H9 (cell line): ENCODE measurements around the gene LIMA1. TPM values are rescaled to one million over a fixed set of nuclear protein-coding genes. Genes with fewer than 3 reads are reported as not detected.

Source experiments
- DNase-seq: peaks from one replicate; pipeline ENCODE4 v3.0.0-alpha.2; 2017
- H2AFZ ChIP-seq: one replicate; pipeline ENCODE4 v1.6.1; 2013; ENCODE audit warnings: mild to moderate bottlenecking, low read length, control low read depth, moderate library complexity
- H2AK5ac ChIP-seq: 2 replicates; pipeline ENCODE4 v1.6.1; 2013; ENCODE audit warnings: low read length, control low read depth, mixed read lengths; ENCODE audit not compliant: insufficient read length
- H2BK120ac ChIP-seq: one replicate; pipeline ENCODE4 v1.6.1; 2013; ENCODE audit warnings: low read depth, mild to moderate bottlenecking, low read length, control low read depth, inconsistent platforms; ENCODE audit not compliant: poor library complexity, severe bottlenecking
- H2BK12ac ChIP-seq: 2 replicates; pipeline ENCODE4 v1.6.1; 2013; ENCODE audit warnings: low read length, control low read depth, mixed read lengths, low read depth; ENCODE audit not compliant: insufficient read length
- H2BK15ac ChIP-seq: 2 replicates; pipeline ENCODE4 v1.6.1; 2013; ENCODE audit warnings: low read depth, low read length, control low read depth
- H2BK20ac ChIP-seq: one replicate; pipeline ENCODE4 v1.6.1; 2013; ENCODE audit warnings: low read depth, mild to moderate bottlenecking, low read length, control low read depth, inconsistent platforms; ENCODE audit not compliant: poor library complexity, severe bottlenecking
- H2BK5ac ChIP-seq: 2 replicates; pipeline ENCODE4 v1.6.1; 2013; ENCODE audit warnings: low read length, control low read depth, mixed read lengths; ENCODE audit not compliant: insufficient read length
- H3K14ac ChIP-seq: 2 replicates; pipeline ENCODE4 v1.6.1; 2013; ENCODE audit warnings: low read length, control low read depth; ENCODE audit not compliant: insufficient read depth
- H3K18ac ChIP-seq: 2 replicates; pipeline ENCODE4 v1.6.1; 2013; ENCODE audit warnings: low read depth, mild to moderate bottlenecking, mixed read lengths, low read length, control low read depth; ENCODE audit not compliant: insufficient read length
- H3K23ac ChIP-seq: 2 replicates; pipeline ENCODE4 v1.6.1; 2013; ENCODE audit warnings: low read length, control low read depth, mixed read lengths, low read depth; ENCODE audit not compliant: insufficient read length
- H3K23me2 ChIP-seq: 2 replicates; pipeline ENCODE4 v1.6.1; 2013; ENCODE audit warnings: low read depth, mild to moderate bottlenecking, mixed read lengths, low read length, control low read depth; ENCODE audit not compliant: insufficient read length, poor library complexity, severe bottlenecking
- H3K27ac ChIP-seq: 2 replicates; pipeline ENCODE4 v1.5.1; 2013; ENCODE audit warnings: low read length, control low read depth, mixed read lengths, low read depth; ENCODE audit not compliant: insufficient read length
- H3K27me3 ChIP-seq: 2 replicates; pipeline ENCODE4 v1.6.1; 2013; ENCODE audit warnings: low read length, control low read depth, inconsistent platforms; ENCODE audit not compliant: insufficient read depth
- H3K4ac ChIP-seq: 2 replicates; pipeline ENCODE4 v1.6.1; 2013; ENCODE audit warnings: low read depth, mild to moderate bottlenecking, control low read depth, inconsistent platforms, low read length, moderate library complexity
- H3K4me1 ChIP-seq: 2 replicates; pipeline ENCODE4 v1.6.1; 2013; ENCODE audit warnings: low read length, control low read depth, inconsistent platforms; ENCODE audit not compliant: insufficient read depth
- H3K4me2 ChIP-seq: 2 replicates; pipeline ENCODE4 v1.6.1; 2013; ENCODE audit warnings: low read length, control low read depth, mixed read lengths; ENCODE audit not compliant: insufficient read length, insufficient read depth
- H3K56ac ChIP-seq: 2 replicates; pipeline ENCODE4 v1.6.1; 2013; ENCODE audit warnings: low read depth, mild to moderate bottlenecking, mixed read lengths, low read length, control low read depth; ENCODE audit not compliant: insufficient read length
- H3K79me1 ChIP-seq: 2 replicates; pipeline ENCODE4 v1.6.1; 2013; ENCODE audit warnings: low read depth, mild to moderate bottlenecking, moderate library complexity, low read length, control low read depth, inconsistent platforms; ENCODE audit not compliant: insufficient read depth, poor library complexity, severe bottlenecking
- H3K79me2 ChIP-seq: 2 replicates; pipeline ENCODE4 v1.6.1; 2013; ENCODE audit warnings: low read length, control low read depth, inconsistent platforms; ENCODE audit not compliant: insufficient read depth
- H3K9ac ChIP-seq: 2 replicates; pipeline ENCODE4 v1.6.1; 2013; ENCODE audit warnings: low read length, control low read depth, mixed read lengths; ENCODE audit not compliant: insufficient read length; ENCODE audit errors: extremely low read depth
- H3K9me3 ChIP-seq: one replicate; pipeline ENCODE4 v1.6.1; 2013; ENCODE audit warnings: low read depth, low read length, inconsistent platforms; ENCODE audit not compliant: control insufficient read depth
- H3T11ph ChIP-seq: one replicate; pipeline ENCODE4 v1.6.1; 2013; ENCODE audit warnings: mild to moderate bottlenecking, low read length, control low read depth, inconsistent platforms
- H4K20me1 ChIP-seq: one replicate; pipeline ENCODE4 v1.6.1; 2013; ENCODE audit not compliant: control insufficient read depth, insufficient read length, insufficient read depth
- H4K5ac ChIP-seq: 2 replicates; pipeline ENCODE4 v1.6.1; 2013; ENCODE audit warnings: low read depth, mild to moderate bottlenecking, mixed read lengths, low read length, control low read depth; ENCODE audit not compliant: insufficient read length
- H4K8ac ChIP-seq: replicated peaks from 2 replicates; pipeline ENCODE4 v1.6.1; 2013; ENCODE audit warnings: low read length, control low read depth, mixed read lengths, low read depth; ENCODE audit not compliant: insufficient read length
- H4K91ac ChIP-seq: 2 replicates; pipeline ENCODE4 v1.6.1; 2013; ENCODE audit warnings: low read depth, mild to moderate bottlenecking, moderate library complexity, mixed read lengths, low read length, control low read depth; ENCODE audit not compliant: insufficient read length
- H3K27ac Mint-ChIP-seq, 3 experiments: 2 replicates in 2 of 3; 3 replicates in 1 of 3; pipeline ENCODE4 v1.8.0; 2020 to 2021; ENCODE audit warnings: mixed read lengths in 3 of 3, mild to moderate bottlenecking in 1 of 3, moderate library complexity in 1 of 3
- H3K27me3 Mint-ChIP-seq: 2 replicates; pipeline ENCODE4 v1.8.0; 2021; ENCODE audit warnings: low read depth, mild to moderate bottlenecking, moderate library complexity, mixed read lengths
- H3K36me3 Mint-ChIP-seq, 3 experiments: 2 replicates in 2 of 3; 3 replicates in 1 of 3; pipeline ENCODE4 v1.8.0; 2020 to 2021; ENCODE audit warnings: low read depth in 3 of 3, mixed read lengths in 3 of 3; ENCODE audit not compliant: insufficient read depth in 1 of 3
- H3K4me1 Mint-ChIP-seq, 2 experiments: 2 replicates each; pipeline ENCODE4 v1.8.0; 2020; ENCODE audit warnings: mixed read lengths in 2 of 2
- H3K4me3 Mint-ChIP-seq, 2 experiments: 2 replicates in 1 of 2; 3 replicates in 1 of 2; pipeline ENCODE4 v1.8.0; 2020 to 2021; ENCODE audit warnings: mild to moderate bottlenecking in 2 of 2, mixed read lengths in 2 of 2, moderate library complexity in 1 of 2
- H3K9me3 Mint-ChIP-seq, 2 experiments: 2 replicates in 1 of 2; 3 replicates in 1 of 2; pipeline ENCODE4 v1.8.0; 2020; ENCODE audit warnings: mild to moderate bottlenecking in 2 of 2, mixed read lengths in 2 of 2, moderate library complexity in 1 of 2
- CTCF ChIP-seq: fragments of 200-600 bp; sonication (generic); conservative IDR thresholded peaks from 3 replicates; pipeline ENCODE4 v1.8.0; 2021; ENCODE audit warnings: antibody characterized with exemption, mild to moderate bottlenecking
- WGBS: extraction: QIAGEN DNeasy Blood & Tissue Kit; methylation state at CpG from one replicate; pipeline ENCODE4 v1.1.7; 2013; ENCODE audit warnings: missing lambda C conversion rate, low lambda C conversion rate, mixed read lengths; ENCODE audit not compliant: insufficient read length; ENCODE audit errors: extremely low coverage; 5-methylcytosine and 5-hydroxymethylcytosine counted together
- total RNA-seq: library from RNA; stranded (reverse); gene quantifications from 2 replicates; pipeline ENCODE4 v1.2.1, GENCODE V29; 2021

The LIMA1 gene
- total RNA-seq, 1 experiment from 2014 or later = 40.8 TPM

DNA sequence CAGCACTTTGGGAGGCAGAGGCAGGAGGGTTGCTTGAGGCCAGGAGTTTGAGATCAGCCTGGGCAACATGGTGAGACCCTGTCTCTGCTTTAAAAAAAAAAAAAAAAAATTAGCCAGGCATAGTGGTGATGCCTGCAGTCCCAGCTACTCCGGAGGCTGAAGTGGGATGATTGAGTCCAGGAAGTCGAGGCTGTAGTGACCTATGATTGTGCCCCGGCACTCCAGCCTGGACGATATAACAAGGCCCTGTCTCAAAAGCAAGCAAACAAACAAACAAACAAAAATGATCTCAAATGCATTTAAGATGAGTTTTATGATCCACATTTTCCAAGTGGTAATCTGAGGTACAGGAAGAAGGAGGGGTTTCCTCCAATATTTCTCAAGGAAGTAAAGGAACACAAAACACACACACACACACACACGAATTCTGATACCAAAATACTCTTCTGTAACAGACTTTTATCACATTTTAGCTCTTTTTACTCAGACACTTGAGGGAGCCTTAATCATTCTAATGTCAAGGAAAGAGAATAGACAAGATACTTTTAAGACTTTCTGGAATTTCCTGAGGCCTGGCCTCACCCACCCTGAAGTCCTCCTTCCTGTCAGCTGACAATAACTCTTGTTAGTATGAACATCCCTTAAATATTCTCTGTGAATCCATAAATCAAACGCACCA is 71.8 kb downstream of the LIMA1 start:
- WGBS = no CpG with 5 or more reads among the region's 6 CpGs
- no peaks in the 10 kb centered on the region for H3K79me1 ChIP-seq
- H2BK5ac ChIP-seq = no peak overlapping the region
- H3K56ac ChIP-seq = no peak overlapping the region
- H3K23ac ChIP-seq = no peak overlapping the region
- no peak overlapping the region for H4K5ac ChIP-seq
- no peak for DNase-seq
- no peak overlapping the region for H3K4me3 Mint-ChIP-seq
- H3K27me3 ChIP-seq = no peaks in the 10 kb centered on the region
- H2AK5ac ChIP-seq = no peak overlapping the region
- no peak overlapping the region for H3K9ac ChIP-seq
- no peak overlapping the region for H2BK12ac ChIP-seq
- no peaks in the 10 kb centered on the region for H3K4me1 ChIP-seq
- no peak overlapping the region for H4K91ac ChIP-seq
- no peak overlapping the region for H3K4me2 ChIP-seq
- TF ChIP-seq CTCF = no peak
- H3K18ac ChIP-seq = no peak overlapping the region
- no peak overlapping the region for H2BK15ac ChIP-seq
- no peaks in the 10 kb centered on the region for H3K27me3 Mint-ChIP-seq
- no peak overlapping the region for H4K8ac ChIP-seq
- H3K14ac ChIP-seq = no peak overlapping the region
- H3K4ac ChIP-seq = no peak overlapping the region
- H3K27ac ChIP-seq = no peak overlapping the region
- peak overlapping the region in 1 of 3 experiments; percentile 28; a peak in 4 of 7 replicates for H3K27ac Mint-ChIP-seq
- peaks cover 0 to 7% of the 10 kb centered on the region in 2 experiments; a peak in 2 of 4 replicates for H3K4me1 Mint-ChIP-seq
- H3K9me3 ChIP-seq = no peaks in the 10 kb centered on the region
- no peaks in the 10 kb centered on the region for H3K23me2 ChIP-seq
- no peak overlapping the region for H2BK20ac ChIP-seq
- H3T11ph ChIP-seq = no peak overlapping the region
- H2AFZ ChIP-seq = no peak overlapping the region
- H2BK120ac ChIP-seq = no peak overlapping the region
- peaks cover 4% of the 10 kb centered on the region; the same call in 1 of the 2 replicates for H3K79me2 ChIP-seq
- H3K36me3 Mint-ChIP-seq = peaks cover 0 to 5% (median 2%) of the 10 kb centered on the region in 3 experiments; a peak in 2 of 7 replicates
- H4K20me1 ChIP-seq = no peaks in the 10 kb centered on the region
- H3K9me3 Mint-ChIP-seq = no peaks in the 10 kb centered on the region
